ENCODE measurements around the gene CLRN3. TPM values are rescaled to one million over a fixed set of nuclear protein-coding genes. Genes with fewer than 3 reads are reported as not detected.

The CLRN3 gene
- total RNA-seq, 4 donors from 2014 or later: not detected

DNA sequence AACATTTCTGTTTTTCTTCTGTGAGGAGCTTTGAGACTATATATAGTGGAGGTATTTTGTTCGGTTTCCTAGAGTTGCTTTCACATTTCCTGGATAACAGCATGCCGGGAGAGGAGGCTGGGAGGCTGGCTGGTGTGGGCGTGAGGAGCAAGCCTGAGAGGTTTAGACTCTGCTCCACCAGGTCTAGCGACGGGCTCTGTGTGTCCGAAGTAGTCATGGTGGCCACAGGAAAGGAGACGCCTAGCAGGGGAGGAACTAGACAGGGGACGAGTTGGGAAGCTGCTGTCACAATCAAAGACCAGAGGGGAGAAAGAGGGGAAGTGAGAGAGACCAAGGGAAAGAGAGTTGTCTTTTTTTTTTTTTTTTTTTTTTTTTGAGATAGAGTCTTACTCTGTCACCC, 33.7 kb upstream of the CLRN3 start:
- intact Hi-C loops (cut with DNase I; ENCODE audit: low total_unique reads): no loop called here

DNA sequence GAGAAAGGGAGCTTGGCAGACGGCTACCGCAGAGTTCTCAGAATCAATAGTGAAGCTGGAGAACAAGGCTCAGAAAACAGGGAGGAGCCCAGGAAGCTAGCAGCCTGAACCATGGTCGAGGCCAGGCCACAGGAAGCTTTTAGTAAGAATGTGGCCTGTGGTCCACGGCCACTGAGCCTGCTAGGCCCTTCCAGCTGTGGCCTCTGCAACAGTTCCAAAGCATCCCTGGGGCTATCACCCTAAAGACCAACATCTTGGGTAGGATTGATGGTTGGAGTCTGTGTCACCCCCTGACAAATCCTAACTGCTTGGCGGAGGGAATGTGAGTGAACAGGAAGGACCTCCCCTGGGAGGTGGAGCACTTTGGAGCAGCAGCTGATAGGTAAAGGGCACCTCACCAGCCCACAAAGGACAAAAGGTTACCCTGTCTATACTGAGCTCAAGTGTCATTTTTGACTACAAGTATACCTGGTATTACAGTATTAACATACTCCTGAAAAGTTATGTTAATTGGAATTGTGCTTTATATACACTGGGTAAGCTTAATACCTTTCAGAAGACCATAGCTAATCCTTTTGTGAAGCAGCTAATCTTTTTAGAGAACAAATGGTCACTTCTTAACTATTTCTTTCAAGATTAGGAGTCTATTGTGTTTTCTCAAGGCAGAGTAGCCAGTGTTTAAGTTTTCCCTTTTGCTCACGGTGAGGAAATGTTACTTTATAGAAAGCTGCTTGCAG, 32.9 kb upstream of the CLRN3 start:
- TF ChIP-seq, protein P1, sequence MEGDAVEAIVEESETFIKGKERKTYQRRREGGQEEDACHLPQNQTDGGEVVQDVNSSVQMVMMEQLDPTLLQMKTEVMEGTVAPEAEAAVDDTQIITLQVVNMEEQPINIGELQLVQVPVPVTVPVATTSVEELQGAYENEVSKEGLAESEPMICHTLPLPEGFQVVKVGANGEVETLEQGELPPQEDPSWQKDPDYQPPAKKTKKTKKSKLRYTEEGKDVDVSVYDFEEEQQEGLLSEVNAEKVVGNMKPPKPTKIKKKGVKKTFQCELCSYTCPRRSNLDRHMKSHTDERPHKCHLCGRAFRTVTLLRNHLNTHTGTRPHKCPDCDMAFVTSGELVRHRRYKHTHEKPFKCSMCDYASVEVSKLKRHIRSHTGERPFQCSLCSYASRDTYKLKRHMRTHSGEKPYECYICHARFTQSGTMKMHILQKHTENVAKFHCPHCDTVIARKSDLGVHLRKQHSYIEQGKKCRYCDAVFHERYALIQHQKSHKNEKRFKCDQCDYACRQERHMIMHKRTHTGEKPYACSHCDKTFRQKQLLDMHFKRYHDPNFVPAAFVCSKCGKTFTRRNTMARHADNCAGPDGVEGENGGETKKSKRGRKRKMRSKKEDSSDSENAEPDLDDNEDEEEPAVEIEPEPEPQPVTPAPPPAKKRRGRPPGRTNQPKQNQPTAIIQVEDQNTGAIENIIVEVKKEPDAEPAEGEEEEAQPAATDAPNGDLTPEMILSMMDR (IDR thresholded peaks at IDR 0.05): no peak
- TF ChIP-seq POLR2A (IDR thresholded peaks at IDR 0.05): no peak

More for the DNA sequence above, 33.7 kb upstream of the CLRN3 start:
- Histone ChIP-seq H3K9me3 (no peaks in the 10 kb centered on the region), H3K27ac (no peak overlapping the region), H3K4me3 (no peak overlapping the region), H3K4me1 (no peaks in the 10 kb centered on the region), H3K36me3 (no peaks in the 10 kb centered on the region), H3K27me3 (no peaks in the 10 kb centered on the region)
- no peak for DNase-seq
- TF ChIP-seq, protein P1 (IDR thresholded peaks at IDR 0.05): no peak
- no peak for TF ChIP-seq POLR2A (IDR thresholded peaks at IDR 0.05)

DNA sequence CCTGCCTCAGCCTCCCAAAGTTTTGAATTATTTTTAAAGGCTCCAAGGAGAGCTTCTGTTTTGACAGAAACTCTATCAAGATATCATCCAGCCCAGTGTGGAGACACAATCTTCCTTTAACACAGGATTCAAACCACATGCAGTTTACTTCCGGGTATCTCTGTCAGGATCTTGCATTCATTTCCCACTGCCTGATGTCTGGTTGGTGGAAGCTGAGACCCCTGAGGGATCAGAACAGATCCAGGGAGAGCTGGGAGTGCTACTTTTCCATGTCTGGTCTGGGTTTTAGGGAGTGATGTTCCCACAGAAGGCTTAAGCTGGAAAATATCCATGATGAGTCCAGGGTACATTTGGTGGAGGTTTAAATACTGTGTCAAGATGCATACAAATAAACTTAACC, 30.9 kb upstream of the CLRN3 start:
- intact Hi-C loops (cut with DNase I; ENCODE audit: low total_unique reads): no loop called here
- Histone ChIP-seq H3K4me1 (no peaks in the 10 kb centered on the region), H3K27me3 (no peaks in the 10 kb centered on the region), H3K36me3 (no peaks in the 10 kb centered on the region), H3K4me3 (no peak overlapping the region), H3K27ac (no peak overlapping the region), H3K9me3 (no peaks in the 10 kb centered on the region)
- no peak for DNase-seq
- TF ChIP-seq, protein P1 (IDR thresholded peaks at IDR 0.05): no peak
- no peak for TF ChIP-seq POLR2A (IDR thresholded peaks at IDR 0.05)

More for the DNA sequence above, 32.9 kb upstream of the CLRN3 start:
- Histone ChIP-seq H3K9me3 (no peaks in the 10 kb centered on the region), H3K36me3 (no peaks in the 10 kb centered on the region), H3K27me3 (no peaks in the 10 kb centered on the region), H3K27ac (no peak overlapping the region), H3K4me1 (no peaks in the 10 kb centered on the region), H3K4me3 (no peak overlapping the region)
- intact Hi-C loops (cut with DNase I; ENCODE audit: low total_unique reads): no loop called here
- DNase-seq: no peak

DNA sequence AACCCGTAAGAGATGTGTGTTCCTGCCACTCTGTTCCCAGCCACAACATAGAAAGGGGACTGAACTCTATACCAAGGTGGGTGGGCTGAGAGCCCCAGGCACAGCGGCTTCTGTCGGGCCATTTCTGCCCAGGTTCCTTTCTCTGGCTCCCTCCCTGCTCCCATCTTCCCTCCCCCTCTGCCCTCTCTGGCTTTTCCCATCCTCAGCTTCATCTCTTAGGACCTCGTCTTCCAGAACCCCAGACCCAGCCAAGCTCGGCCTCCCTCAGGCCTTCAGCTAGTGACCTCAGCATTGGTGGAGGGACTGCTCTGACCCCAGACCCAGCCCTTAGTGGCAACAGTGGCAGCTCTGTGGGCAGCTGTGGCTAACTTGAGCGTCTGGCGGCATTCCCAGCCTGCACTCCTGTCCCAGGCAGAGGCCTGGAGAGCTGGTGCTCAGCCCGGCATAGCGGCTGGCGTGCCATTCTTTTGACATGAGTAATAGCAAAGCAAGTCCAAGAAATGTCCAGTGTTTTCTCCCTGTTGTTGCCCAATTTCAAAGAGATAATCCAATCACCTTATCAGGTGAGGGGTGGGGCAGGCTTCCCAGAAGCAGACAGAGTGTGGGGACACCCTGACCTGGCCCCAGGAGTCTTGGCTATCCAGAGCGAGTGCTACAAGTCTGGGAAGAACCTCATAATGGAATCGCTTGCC, 30.1 kb upstream of the CLRN3 start:
- H3K4me3 ChIP-seq: no peak overlapping the region
- H3K9me3 ChIP-seq: no peaks in the 10 kb centered on the region
- no peak overlapping the region for H3K27ac ChIP-seq
- no peaks in the 10 kb centered on the region for H3K36me3 ChIP-seq
- no peak for TF ChIP-seq POLR2A (IDR thresholded peaks at IDR 0.05)
- TF ChIP-seq, protein P1 (IDR thresholded peaks at IDR 0.05): no peak
- DNase-seq: peak in 1 of 2 donors; percentile 32
- no peaks in the 10 kb centered on the region for H3K27me3 ChIP-seq
- H3K4me1 ChIP-seq: no peaks in the 10 kb centered on the region
- intact Hi-C loops (cut with DNase I; ENCODE audit: low total_unique reads): no loop called here

DNA sequence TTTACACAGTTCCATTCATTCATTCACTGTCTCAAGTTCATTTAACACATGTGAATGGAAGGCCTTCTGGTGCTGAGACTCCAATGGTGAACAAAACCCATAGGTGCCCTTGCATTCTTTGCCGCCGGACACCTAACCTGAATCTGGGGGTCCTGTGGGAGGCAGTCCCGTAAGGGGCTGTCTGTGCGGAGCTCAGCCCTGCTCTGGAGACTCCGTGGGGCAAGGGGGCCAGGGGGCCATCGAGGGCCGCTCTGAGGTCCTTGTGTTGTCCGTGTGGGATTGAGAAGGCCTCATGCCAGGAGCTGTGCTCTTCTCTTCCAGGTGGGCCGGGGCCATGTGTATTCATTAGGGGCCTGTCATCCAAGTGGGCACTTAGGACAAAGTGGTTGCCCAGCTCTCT, 29.5 kb upstream of the CLRN3 start:
- Histone ChIP-seq H3K4me1 (no peaks in the 10 kb centered on the region), H3K4me3 (no peak overlapping the region), H3K27ac (no peak overlapping the region), H3K9me3 (no peaks in the 10 kb centered on the region), H3K27me3 (no peaks in the 10 kb centered on the region), H3K36me3 (no peaks in the 10 kb centered on the region)
- intact Hi-C loops (cut with DNase I; ENCODE audit: low total_unique reads): no loop called here
- DNase-seq: no peak
- TF ChIP-seq, protein P1 (IDR thresholded peaks at IDR 0.05): no peak
- TF ChIP-seq POLR2A (IDR thresholded peaks at IDR 0.05): no peak

All from uterus (tissue), 4 donors.